Fibroblast of the aortic adventitia (primary cell): ENCODE data around the gene IZUMO2. TPM values are rescaled to one million over a fixed set of nuclear protein-coding genes. Genes with fewer than 3 reads are reported as not detected.

Experiments
- DNase-seq: peaks from one replicate; pipeline ENCODE4 v3.0.0-alpha.2; 2010; ENCODE audit warnings: low read depth
- H3K4me3 ChIP-seq: 2 replicates; pipeline ENCODE4 v1.5.1; 2011; ENCODE audit warnings: low read depth, mild to moderate bottlenecking, control low read depth, low read length, moderate library complexity
- total RNA-seq: library from RNA; depleted of rRNA; stranded (reverse); fragments of >200 nt; gene quantifications from 2 replicates; pipeline ENCODE4 v1.2.3, GENCODE V29; 2012; ENCODE audit warnings: low replicate concordance
- TF ChIP-seq, protein P1 (sequence below): IDR thresholded peaks from 2 replicates; pipeline ENCODE4 v1.5.1; 2011; ENCODE audit warnings: mild to moderate bottlenecking, low read length, control low read depth, inconsistent platforms; ENCODE audit not compliant: insufficient read depth

Gene IZUMO2
- total RNA-seq, 1 donor, result not detected

DNA sequence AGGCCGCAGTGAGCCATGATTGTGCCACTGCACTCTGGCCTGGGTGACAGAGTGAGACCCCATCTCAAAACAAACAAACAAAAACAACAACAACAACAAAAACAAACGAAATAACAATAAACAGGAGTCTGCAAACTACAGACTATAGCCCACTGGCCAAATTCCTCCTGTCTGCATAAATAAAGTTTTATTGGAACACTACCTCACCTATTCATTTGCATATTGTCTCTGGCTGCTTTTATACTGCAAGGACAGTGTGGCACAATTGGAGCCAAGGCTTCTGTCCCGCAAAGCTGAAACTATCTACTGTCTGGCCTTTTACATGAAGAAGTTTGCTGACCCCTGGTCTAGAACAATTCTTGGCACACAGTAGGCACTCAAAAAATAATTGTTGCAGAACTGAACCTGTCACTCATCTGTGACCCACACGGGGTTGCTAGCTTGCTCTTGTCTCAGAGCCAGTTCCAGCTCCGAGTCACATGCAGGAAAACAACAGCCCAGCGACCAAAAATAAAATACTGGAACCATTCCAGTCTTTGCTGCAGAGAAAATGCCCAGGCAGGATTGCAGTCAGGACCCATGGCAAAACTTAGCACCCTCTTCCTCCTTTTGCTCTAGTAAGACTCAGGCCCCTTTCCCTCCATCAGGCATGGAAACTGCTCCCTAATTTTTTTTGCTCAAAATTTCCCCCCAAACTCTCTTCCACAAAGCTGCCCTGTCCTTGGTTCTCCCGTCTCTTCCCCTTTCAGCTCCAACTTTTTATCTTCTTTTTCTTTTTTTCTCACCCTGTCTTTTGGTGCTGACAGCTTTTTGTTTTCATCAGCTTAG is 35.6 kb upstream of the IZUMO2 start:
- no peak for DNase-seq
- no peak overlapping the region for H3K4me3 ChIP-seq
- TF ChIP-seq, protein P1, sequence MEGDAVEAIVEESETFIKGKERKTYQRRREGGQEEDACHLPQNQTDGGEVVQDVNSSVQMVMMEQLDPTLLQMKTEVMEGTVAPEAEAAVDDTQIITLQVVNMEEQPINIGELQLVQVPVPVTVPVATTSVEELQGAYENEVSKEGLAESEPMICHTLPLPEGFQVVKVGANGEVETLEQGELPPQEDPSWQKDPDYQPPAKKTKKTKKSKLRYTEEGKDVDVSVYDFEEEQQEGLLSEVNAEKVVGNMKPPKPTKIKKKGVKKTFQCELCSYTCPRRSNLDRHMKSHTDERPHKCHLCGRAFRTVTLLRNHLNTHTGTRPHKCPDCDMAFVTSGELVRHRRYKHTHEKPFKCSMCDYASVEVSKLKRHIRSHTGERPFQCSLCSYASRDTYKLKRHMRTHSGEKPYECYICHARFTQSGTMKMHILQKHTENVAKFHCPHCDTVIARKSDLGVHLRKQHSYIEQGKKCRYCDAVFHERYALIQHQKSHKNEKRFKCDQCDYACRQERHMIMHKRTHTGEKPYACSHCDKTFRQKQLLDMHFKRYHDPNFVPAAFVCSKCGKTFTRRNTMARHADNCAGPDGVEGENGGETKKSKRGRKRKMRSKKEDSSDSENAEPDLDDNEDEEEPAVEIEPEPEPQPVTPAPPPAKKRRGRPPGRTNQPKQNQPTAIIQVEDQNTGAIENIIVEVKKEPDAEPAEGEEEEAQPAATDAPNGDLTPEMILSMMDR, result no peak

DNA sequence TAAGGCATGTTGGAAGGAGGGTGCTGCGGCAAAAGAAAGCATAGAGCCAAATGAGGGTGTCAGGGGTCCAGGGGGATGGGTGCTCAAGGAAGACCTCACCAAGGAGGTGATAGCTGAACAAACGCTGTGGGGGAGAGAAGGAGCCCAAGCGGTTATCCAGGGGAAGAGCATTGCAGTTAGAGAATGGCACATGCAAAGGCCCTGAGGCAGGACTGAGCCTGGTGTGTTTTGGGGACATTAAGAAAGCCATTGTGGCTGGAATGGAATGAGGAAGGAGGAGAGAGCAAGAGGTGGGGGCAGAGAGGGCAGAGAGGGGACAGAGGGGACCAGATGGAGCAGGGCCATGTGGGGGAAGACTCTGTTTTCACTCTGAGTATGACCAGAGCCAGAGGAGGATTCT is 34.3 kb upstream of the IZUMO2 start:
- no peak for DNase-seq
- TF ChIP-seq, protein P1, result no peak
- H3K4me3 ChIP-seq, result no peak overlapping the region

DNA sequence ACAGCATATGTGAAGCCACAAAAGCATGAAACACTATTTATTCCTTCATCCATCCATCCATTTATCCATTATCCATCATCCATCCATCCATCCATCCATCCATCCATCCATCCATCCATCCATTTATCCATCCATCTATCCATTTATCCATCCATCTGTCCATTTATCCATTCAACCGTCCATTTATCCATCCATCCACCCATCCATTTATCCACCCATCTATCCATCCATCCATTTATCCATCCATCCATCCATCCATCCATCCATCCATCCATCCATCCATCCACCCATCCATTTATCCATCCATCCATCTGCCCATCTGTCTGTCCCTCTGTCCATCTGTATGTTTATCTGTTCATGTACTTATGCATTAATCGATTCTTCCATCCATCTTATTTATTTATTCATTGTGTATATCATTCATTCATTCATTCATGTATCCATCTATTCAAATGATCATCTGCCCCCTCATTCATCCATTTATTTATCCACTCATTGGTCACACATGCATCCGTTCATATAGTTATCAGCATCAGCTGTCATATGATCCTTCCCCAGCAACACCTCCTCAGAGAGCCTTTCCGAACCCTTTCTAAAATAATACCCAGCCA is 33.3 kb upstream of the IZUMO2 start:
- no peak for DNase-seq
- TF ChIP-seq, protein P1, result no peak
- H3K4me3 ChIP-seq, result no peak overlapping the region

DNA sequence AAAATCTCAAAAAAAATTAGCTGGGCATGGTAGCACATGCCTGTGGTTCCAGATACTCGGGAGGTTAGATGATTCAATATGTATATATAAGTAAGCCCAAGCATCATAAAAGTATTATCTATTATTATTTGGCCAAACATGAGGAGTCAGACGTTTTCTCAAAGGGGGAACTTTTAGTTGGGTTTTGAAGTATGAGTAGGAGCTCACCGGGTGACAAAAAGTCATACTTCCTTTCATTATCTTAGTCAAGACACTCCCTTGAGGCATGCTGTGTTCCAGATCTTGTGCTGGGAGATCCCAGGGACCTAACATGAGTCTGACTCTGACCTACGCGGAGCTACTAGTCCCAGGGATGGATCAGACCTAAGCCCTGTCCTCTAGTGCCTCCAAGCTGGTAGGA is 32.1 kb upstream of the IZUMO2 start:
- no peak for DNase-seq
- no peak overlapping the region for H3K4me3 ChIP-seq
- TF ChIP-seq, protein P1, result no peak

DNA sequence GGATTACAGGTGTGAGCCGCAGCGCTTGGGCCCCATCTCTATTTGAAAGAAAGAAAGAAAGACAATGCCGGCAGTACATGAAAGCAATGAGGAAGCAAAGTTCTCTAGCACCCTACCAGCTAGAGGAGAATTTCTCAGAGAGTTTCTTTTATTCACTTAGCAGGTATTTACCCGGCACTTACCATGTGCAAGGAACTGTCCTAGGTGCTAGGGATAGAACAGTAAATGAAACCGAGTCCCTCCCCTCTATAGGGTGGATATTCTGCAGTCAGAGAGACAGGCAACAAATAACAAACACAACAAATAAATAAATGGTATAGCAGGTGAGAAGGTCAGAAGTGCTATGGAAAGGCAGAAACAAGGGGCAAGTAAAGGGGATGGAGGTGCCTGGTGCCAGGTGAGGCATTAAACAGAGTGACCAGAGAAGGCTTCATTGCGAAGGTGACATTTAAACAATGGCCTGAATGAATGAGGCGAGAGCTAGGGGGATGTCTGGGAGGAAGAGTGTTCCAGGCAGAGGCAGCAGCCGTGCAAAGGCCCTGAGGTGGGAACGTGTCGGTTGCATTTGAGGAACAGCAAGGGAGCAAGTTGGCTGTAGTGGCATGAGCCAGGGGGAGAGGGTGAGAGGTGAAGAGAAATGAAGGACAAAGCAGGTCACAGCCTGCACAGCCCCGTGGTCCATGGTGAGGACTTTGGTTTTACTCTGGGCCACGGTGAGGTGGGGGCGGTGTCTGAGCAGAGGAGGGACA is 29.6 kb upstream of the IZUMO2 start:
- H3K4me3 ChIP-seq, result no peak overlapping the region
- TF ChIP-seq, protein P1, result no peak
- DNase-seq, result no peak

DNA sequence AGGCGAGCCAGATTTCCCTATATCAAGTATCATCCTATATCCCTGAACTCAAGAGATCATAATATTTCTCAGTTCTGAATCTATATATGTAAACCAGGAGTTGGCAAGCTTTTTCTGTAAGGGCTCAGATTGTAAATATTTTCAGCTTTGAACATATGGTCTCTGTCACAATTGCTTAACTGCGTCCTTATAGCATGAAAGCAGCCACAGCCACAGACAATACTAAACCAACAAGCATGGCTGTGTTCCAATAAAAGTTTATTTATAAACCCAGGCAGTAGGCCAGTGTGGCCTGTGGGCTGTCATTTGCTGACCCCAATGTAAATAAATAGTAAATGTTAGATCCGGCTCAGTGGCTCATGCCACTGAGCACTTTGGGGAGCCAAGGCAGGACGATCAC is 28.1 kb upstream of the IZUMO2 start:
- TF ChIP-seq, protein P1, result no peak
- H3K4me3 ChIP-seq, result no peak overlapping the region

More for the DNA sequence above, 28.1 kb upstream of the IZUMO2 start:
- no peak for DNase-seq
